DOHH2 (cell line): ENCODE measurements around the gene TMPRSS9.

Source experiments
- H3F3A ChIP-seq: fragments of 200-600 bp; sonication (generic), shearing (Covaris generic); 2 replicates; pipeline ENCODE4 v1.6.0; 2016; ENCODE audit warnings: antibody characterized with exemption, mild to moderate bottlenecking; ENCODE audit not compliant: control insufficient read depth, insufficient read depth
- H3K27ac ChIP-seq: fragments of 200-600 bp; sonication (generic); 2 replicates; pipeline ENCODE4 v1.5.1; 2014; ENCODE audit warnings: low read depth, mild to moderate bottlenecking, low read length, moderate library complexity
- H3K27me3 ChIP-seq: fragments of 200-600 bp; sonication (generic); 2 replicates; pipeline ENCODE4 v1.6.1; 2014; ENCODE audit warnings: mild to moderate bottlenecking, low read length, mixed read lengths; ENCODE audit not compliant: control insufficient read depth
- H3K36me3 ChIP-seq: fragments of 200-600 bp; sonication (generic); 2 replicates; pipeline ENCODE4 v1.6.1; 2014; ENCODE audit warnings: mild to moderate bottlenecking, low read length, moderate library complexity, mixed read lengths; ENCODE audit not compliant: control insufficient read depth
- H3K4me1 ChIP-seq: fragments of 200-600 bp; sonication (generic); 2 replicates; pipeline ENCODE4 v1.6.1; 2014; ENCODE audit warnings: mild to moderate bottlenecking, low read length, mixed read lengths; ENCODE audit not compliant: control insufficient read depth
- H3K4me2 ChIP-seq: fragments of 200-600 bp; sonication (generic); 2 replicates; pipeline ENCODE4 v1.6.0; 2014; ENCODE audit warnings: mild to moderate bottlenecking, low read length, moderate library complexity
- H3K4me3 ChIP-seq: fragments of 200-600 bp; sonication (generic); 2 replicates; pipeline ENCODE4 v1.5.1; 2014; ENCODE audit warnings: mild to moderate bottlenecking, low read length, mixed read lengths
- H3K79me2 ChIP-seq: fragments of 200-600 bp; sonication (generic); 2 replicates; pipeline ENCODE4 v1.6.1; 2014; ENCODE audit warnings: mild to moderate bottlenecking, low read length, mixed read lengths; ENCODE audit not compliant: control insufficient read depth
- H3K9me2 ChIP-seq: fragments of 200-600 bp; sonication (generic); replicated peaks from 2 replicates; pipeline ENCODE4 v1.6.1; 2014; ENCODE audit warnings: mild to moderate bottlenecking, low read length, mixed read lengths; ENCODE audit not compliant: control insufficient read depth
- H3K9me3 ChIP-seq: fragments of 200-600 bp; sonication (generic); 2 replicates; pipeline ENCODE4 v1.6.1; 2014; ENCODE audit warnings: antibody characterized with exemption, low read length, mixed read lengths; ENCODE audit not compliant: control insufficient read depth, insufficient read depth
- H4K20me1 ChIP-seq: fragments of 200-600 bp; sonication (generic); 2 replicates; pipeline ENCODE4 v1.6.0; 2014; ENCODE audit warnings: low read depth, mild to moderate bottlenecking, antibody characterized with exemption, low read length, moderate library complexity; ENCODE audit not compliant: control insufficient read depth, insufficient read depth
- EZH2phosphoT487 ChIP-seq: fragments of 200-600 bp; sonication (generic); IDR thresholded peaks from 2 replicates; pipeline ENCODE4 v1.6.1; 2017; ENCODE audit warnings: borderline replicate concordance, mild to moderate bottlenecking, antibody characterized with exemption, low read length, moderate library complexity, mixed read lengths
- TF ChIP-seq, protein P1 (sequence below): fragments of 200-600 bp; sonication (generic); IDR thresholded peaks from one replicate; pipeline ENCODE4 v1.5.1; 2014; ENCODE audit warnings: antibody characterized with exemption, mild to moderate bottlenecking, low read depth, low read length; ENCODE audit not compliant: poor library complexity, severe bottlenecking

TMPRSS9 gene

DNA sequence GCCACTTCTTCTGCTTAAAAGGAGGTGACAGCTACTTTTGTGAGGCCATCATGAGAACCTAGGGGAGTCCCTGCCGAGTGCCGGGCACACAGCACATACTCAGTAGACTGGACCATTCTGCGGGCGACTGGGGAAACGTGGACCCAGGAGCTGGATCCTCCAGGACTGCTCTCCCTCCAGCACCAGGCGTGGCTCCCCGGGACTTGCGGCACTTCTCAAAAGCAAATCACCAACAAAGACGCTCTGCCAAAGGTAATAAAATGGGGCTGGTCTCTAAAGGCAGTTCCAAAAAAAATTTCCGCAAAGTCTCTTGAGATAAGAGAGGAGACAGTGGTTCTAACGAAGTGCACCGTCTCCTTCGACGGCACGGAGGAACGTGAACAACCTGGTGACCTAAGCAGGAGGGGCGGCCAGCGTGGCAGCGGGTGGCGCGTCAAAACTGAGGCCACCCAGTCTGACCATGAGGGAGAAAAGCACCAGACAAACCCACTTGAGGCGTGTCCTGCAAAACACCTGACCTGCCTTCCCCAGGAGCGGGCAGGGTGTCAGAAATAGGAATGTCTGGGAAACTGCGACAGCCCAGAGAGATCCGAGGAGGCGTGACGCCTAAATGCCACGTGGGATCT lies 1.4 kb upstream of the TMPRSS9 start:
- H3K9me2 ChIP-seq = no peaks in the 10 kb centered on the region
- no peaks in the 10 kb centered on the region for H3K79me2 ChIP-seq
- no peak for TF ChIP-seq EZH2phosphoT487
- TF ChIP-seq, protein P1, sequence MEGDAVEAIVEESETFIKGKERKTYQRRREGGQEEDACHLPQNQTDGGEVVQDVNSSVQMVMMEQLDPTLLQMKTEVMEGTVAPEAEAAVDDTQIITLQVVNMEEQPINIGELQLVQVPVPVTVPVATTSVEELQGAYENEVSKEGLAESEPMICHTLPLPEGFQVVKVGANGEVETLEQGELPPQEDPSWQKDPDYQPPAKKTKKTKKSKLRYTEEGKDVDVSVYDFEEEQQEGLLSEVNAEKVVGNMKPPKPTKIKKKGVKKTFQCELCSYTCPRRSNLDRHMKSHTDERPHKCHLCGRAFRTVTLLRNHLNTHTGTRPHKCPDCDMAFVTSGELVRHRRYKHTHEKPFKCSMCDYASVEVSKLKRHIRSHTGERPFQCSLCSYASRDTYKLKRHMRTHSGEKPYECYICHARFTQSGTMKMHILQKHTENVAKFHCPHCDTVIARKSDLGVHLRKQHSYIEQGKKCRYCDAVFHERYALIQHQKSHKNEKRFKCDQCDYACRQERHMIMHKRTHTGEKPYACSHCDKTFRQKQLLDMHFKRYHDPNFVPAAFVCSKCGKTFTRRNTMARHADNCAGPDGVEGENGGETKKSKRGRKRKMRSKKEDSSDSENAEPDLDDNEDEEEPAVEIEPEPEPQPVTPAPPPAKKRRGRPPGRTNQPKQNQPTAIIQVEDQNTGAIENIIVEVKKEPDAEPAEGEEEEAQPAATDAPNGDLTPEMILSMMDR = no peak
- no peaks in the 10 kb centered on the region for H3F3A ChIP-seq
- H3K36me3 ChIP-seq = peaks cover 4% of the 10 kb centered on the region; the same call in 1 of the 2 replicates
- no peaks in the 10 kb centered on the region for H3K4me1 ChIP-seq
- no peak overlapping the region for H3K27ac ChIP-seq
- H3K4me3 ChIP-seq = no peak overlapping the region
- H3K4me2 ChIP-seq = no peak overlapping the region
- no peaks in the 10 kb centered on the region for H4K20me1 ChIP-seq
- peaks cover 9% of the 10 kb centered on the region; the same call in 1 of the 2 replicates for H3K9me3 ChIP-seq
- 0 out of 2 replicates have a peak, but pooled peaks cover 3% of the 10 kb centered on the region for H3K27me3 ChIP-seq

DNA sequence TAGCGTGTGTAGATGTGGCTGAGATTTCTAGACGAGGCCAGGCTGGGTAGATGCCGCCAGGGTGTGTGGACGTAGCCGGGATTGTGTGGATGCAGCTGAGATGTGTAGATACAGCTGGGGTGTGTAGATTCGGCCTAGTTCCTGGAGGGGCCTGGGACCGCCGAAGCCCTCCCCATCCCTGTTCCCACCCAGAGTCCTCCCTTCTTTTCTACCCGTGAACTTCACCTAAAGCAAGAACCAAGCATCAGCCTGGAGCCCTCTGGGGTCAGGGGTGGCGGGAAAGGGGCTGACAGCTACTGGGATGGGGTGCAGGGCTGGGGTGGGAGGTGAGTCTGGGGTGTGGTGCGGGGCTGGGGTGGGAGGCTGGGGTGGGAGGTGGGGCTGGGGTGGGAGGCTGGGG lies 768 bp downstream of the TMPRSS9 start:
- Histone ChIP-seq H3K27me3 (peaks cover 8% of the 10 kb centered on the region; the same call in 1 of the 2 replicates), H3K36me3 (no peaks in the 10 kb centered on the region), H3K9me3 (peaks cover 9% of the 10 kb centered on the region; the same call in 1 of the 2 replicates), H3K27ac (no peak overlapping the region), H3K9me2 (no peaks in the 10 kb centered on the region), H3K4me3 (no peak overlapping the region), H3K4me1 (peaks cover 8% of the 10 kb centered on the region), H3K4me2 (no peak overlapping the region), H3K79me2 (no peaks in the 10 kb centered on the region), H4K20me1 (no peaks in the 10 kb centered on the region), H3F3A (peaks cover 3% of the 10 kb centered on the region)
- no peak for TF ChIP-seq EZH2phosphoT487
- TF ChIP-seq, protein P1 = no peak

DNA sequence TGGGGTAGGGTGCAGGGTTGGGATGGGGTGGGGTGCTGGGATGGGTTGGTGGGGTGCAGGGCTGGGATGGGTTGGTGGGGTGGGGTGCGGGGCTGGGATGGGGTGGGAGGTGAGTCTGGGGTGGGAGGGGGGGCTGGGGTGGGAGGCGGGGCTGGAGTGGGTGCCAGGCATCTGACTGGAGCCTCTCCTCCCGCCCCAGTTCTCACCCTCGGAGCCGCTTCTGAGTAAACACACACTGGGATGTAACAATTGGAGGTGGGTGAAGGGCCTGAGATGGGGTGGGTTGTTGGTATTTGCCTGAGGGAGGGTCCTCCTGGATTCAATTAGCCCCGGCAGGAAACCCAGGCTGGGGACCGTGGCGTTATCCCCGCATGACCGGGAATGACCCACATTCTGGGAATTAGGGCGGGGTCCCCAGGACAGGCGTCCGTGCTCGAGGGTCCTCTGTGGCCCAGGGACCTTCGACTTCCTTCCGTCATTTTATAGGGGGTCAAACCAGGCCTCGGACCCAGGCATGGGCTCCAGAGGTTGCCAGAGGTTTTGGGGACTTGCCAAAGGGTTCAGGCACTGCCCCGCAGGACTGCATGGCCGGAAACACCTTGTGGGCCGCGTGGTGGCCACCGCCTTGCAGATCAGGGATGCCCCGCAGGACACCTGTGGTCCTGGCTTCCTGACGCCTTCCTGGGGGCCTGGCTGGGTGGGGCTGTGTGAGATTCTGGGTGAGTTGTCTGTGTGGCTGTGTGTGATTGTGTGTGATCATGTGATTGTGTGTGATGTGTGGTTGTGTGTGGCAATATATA lies 1.4 kb downstream of the TMPRSS9 start:
- Histone ChIP-seq H3K4me3 (no peak overlapping the region), H3K79me2 (no peaks in the 10 kb centered on the region), H4K20me1 (no peaks in the 10 kb centered on the region), H3K4me2 (no peak overlapping the region), H3K9me2 (no peaks in the 10 kb centered on the region), H3K27me3 (peaks cover 8% of the 10 kb centered on the region; the same call in 1 of the 2 replicates), H3K4me1 (peaks cover 8% of the 10 kb centered on the region), H3K36me3 (no peaks in the 10 kb centered on the region), H3F3A (peaks cover 3% of the 10 kb centered on the region), H3K27ac (no peak overlapping the region), H3K9me3 (peaks cover 9% of the 10 kb centered on the region; the same call in 1 of the 2 replicates)
- no peak for TF ChIP-seq EZH2phosphoT487
